GM18909 (cell line): ENCODE data around the gene KLHL4.
"Not testable (repeated sequence)": the region's sequence is repeated elsewhere in the genome, so short reads cannot be mapped to it uniquely, and the experiment has no call there.

ENCODE experiments used
- ATAC-seq: cut with Tn5 transposase; IDR thresholded peaks from one replicate; pipeline ENCODE4 v1.9.1; 2021; ENCODE audit warnings: mild to moderate bottlenecking; ENCODE audit not compliant: unreplicated experiment, poor library complexity

Gene KLHL4, protein sequence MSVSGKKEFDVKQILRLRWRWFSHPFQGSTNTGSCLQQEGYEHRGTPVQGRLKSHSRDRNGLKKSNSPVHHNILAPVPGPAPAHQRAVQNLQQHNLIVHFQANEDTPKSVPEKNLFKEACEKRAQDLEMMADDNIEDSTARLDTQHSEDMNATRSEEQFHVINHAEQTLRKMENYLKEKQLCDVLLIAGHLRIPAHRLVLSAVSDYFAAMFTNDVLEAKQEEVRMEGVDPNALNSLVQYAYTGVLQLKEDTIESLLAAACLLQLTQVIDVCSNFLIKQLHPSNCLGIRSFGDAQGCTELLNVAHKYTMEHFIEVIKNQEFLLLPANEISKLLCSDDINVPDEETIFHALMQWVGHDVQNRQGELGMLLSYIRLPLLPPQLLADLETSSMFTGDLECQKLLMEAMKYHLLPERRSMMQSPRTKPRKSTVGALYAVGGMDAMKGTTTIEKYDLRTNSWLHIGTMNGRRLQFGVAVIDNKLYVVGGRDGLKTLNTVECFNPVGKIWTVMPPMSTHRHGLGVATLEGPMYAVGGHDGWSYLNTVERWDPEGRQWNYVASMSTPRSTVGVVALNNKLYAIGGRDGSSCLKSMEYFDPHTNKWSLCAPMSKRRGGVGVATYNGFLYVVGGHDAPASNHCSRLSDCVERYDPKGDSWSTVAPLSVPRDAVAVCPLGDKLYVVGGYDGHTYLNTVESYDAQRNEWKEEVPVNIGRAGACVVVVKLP

DNA sequence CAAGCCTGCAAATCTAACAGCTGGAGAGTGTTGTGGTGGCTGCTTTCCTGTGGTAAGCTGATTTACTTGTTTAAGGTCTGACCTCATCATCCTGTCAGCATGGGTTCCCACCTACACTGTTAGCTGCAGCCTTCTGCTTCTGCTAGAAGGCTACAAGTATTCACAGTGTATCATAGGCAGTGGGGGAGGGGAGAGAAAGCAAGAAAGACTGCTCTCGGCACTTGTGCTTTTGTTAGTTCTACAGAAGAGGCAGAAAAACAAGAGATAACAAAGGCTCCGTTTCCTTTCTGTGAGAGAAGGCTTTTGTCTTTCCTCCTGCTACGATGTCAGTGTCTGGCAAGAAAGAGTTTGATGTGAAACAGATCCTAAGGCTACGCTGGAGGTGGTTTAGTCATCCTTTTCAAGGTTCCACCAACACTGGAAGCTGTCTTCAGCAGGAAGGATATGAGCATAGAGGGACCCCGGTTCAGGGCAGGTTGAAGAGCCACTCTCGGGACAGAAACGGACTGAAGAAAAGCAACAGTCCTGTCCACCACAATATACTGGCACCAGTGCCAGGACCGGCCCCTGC, at the start of gene KLHL4:
KLHL4 (plus strand) TSS at position 232 of the 571 bp plus-strand sequence; CDS start at position 324, 92 bp downstream.
- ATAC-seq = no peak

DNA sequence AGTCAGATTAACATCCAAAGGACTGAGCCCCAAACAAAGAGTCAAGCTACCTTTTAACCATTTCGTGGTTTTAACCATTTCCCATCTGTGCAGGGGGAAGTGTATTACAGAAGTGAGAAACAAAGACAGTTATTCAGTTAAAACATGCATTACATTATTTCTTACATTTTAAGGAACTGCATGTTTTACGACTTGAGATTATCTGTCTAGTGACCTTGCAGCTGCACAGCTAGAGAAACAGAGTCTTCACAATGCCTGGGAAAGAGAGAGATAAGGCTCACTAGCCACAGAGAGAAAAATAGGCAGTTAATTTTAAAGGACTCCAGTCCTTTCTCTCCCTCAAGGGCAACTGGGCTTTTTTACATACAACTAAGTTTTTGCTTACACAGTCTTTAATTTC, 48.7 kb upstream of the KLHL4 start:
- no peak for ATAC-seq

DNA sequence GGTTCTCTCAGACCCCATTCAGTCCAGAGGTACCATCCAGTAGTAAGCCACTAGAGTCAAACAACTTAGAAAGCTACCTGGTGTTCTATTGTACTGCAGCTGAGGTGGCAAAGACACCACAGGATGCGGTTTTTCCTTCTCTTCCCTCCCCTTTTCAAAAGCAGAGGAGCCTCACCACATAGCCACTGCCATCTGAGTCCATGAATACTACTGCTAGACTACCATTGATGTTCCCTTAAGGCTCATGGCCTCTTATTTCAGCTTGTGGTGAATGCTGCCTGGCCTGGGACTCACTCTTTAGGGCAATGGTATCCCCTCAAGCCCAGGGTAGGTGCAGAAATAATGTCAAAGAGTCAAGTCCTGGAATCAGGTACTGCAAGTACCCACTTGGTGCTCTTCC, 41.8 kb upstream of the KLHL4 start:
- no peak for ATAC-seq

DNA sequence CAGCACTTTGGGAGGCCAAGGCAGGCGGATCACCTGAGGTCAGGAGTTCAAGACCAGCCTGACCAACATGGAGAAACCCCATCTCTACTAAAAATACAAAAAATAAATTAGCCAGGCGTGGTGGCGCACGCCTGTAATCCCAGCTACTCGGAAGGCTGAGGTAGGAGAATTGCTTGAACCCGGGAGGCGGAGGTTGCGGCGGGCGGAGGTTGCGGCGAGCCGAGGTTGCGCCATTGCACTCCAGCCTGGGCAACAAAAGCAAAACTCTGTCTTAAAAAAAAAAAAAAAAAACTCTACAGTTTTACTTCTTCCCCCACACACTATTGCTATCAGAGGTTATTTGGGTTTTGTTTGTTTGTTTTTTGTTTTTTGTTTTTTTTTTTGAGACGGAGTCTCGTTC, 38.9 kb upstream of the KLHL4 start:
- not testable (repeated sequence) for ATAC-seq

DNA sequence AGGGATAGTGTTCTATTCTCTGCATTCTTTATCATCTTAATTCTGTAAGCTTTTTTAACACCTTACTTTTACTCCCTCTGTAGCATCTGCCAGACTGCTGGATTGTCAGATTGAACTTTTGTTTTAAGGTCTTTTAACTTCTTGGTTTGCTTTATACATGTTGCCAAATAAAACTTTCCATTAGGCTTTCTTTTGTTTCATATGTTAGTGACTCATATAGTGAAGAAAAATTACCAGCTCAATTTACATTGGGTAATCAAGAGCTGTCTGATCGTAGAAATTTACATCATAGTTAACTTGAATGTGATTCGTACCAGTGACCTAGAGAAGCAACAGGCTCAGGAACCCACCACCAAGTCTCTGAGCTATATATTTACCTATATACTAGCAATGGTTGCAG, 28.5 kb upstream of the KLHL4 start:
- no peak for ATAC-seq

DNA sequence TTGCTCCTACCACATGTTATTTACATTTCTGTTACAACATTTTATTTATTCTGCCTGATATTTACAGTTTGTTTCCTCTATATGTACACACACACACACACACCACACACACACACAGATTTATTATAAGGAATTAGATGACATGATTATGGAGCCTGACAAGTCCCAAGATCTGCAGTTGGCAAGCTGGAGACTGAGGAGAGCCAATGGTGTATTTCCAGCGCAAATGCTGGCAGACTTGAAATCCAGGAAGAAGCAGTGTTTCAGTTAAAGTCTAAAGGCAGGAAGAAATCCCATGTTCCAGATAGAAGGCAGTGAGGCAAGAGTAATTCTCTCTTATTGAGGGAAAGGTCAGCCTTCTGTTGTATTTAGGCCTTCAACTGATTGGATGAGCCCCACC, 1.8 kb upstream of the KLHL4 start:
- no peak for ATAC-seq

DNA sequence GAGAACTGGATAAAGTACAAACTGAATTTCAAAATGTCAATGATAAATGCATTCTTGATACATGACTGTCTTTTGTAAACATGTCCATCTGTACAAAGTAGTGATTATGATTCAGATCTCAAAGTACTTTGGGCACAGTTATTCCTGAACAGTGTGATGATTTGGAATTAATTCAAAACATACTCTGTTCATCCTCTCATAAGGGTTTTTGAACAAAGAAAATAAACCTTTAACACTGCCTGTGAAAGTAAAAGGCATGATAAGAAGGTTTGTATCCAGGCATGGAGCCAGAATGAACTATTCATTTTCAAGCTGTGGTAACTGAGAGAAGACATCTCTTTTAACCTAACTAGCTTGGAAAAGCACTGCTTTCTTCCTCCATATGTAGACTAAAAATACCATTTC, 883 bp upstream of the KLHL4 start:
- no peak for ATAC-seq

DNA sequence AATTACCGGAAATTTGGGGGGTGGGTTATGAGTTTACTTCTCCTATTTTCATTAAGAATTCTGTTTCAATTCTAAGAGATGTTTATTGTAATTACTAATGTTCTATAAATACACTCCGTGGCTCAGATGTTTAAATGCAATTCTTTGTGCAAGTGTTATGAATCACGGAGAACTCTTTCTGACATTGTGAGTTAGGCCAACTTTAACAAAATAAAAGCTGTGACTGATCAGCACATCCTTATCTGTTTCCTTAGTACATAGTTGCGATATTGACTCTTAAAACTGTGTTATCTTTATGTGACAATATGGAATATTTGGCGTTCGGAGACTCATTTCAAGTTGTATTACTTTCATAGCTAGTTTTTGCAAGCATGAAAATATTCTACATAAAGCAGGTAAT, 902 bp downstream of the KLHL4 start:
- no peak for ATAC-seq

DNA sequence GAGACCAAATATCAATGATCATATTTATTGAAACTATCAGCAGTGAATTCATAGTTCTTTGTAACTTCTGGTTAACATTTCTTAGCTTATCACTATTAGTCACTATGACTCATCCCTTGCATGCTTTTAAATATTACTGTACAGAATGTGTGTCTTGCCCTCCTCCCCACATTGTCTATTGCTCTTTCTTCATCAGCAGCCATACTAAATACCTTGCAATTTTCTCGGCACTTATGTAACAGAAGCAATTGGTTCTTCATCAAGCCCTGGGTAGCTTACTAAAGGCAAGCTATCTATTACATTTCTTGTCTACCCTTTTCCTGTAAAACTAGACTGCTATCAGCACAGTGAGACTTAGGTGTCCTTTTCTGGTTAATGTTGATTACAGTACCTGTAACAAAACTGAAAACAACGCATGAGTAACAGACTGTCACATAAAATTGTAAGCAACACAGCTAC, 8.2 kb downstream of the KLHL4 start:
- ATAC-seq = no peak

DNA sequence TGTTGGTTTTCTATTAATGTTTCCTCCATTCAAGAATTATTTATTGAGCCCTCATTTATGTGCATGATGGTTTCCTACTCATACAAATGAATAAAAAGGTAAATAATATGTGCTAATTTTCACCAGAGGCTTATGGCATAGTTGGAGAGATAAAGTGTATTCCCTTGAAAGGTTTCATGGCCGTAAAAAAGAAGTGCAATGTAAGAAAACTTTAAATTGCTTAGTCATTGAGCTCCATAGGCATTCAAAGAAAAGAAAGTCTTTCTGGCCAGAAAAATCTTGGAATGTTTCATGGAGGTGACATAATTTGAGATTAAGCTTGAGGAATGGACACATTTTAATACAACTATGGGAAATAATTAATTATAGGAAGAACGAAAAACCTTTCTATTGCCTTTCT, 8.7 kb downstream of the KLHL4 start:
- ATAC-seq = no peak

DNA sequence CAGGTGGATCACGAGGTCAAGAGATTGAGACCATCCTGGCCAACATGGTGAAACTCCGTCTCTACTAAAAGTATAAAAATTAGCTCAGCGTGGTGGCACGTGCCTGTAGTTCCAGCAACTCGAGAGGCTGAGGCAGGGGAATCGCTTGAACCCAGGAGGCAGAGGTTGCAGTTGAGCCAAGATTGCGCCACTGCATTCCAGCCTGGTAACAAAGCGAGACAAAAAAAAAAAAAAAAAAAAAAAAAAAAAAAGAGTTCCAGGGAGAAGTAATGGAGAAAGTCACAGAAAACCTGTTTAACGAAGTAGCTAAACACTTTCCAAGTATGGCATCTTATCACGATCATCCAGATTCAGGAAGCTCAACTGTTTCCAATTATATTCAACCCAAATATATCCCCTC, 10.9 kb downstream of the KLHL4 start:
- ATAC-seq = no peak

DNA sequence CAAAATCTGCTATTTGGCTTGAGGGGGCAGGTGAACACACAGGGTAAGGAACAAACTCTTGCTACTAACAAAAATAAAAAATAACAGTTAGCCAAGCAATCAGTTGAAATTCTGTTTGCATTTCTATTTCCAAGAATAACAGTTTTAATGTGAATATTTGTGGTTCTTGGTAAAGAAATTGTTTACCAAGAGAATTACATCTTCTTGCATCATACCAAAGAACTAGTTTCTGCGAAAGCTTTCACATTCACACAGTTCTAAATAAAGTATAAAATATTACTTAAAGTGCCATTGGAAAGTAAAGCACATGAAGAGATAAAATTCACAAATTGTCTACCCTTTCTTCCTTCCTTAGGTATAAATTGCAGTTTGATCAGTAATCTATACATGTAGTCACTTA, 54.4 kb downstream of the KLHL4 start:
- no peak for ATAC-seq

DNA sequence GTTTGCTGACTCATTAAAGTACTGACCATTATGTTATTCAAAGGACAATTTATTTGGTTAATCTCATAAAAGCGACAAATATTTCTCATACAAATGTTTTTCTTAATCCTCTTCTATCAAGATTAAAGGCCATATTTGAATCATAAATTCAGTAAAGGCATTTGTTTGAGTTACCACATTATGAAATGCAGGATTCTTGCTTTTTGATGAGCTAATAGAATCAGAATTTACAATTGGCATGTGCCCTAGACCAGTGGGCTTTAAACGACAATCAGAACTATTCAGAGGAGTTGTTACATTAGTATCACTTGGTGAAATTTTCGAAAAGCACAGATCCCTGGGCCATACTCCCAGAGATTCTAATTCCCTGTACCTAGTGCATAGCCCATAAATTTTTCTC, 55.3 kb downstream of the KLHL4 start:
- ATAC-seq = no peak

DNA sequence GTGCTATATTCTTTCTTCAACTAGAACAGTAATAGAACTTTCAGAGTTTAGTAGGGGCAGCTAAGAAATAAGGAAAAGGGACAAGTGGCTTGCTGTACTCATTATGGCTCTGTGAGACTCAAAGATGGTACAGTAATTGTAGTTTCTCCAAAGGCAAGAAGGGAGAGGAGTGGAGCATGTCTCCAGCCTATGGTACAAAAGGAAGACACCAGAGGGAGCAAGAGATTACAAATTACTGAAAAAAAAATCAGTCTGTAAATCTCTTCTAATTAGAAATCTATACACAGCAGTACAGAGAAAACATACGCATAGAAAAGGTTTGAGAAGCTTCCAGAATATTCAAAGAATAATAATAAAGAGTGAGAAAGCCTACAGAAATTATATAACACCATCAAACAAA, 61.4 kb downstream of the KLHL4 start:
- ATAC-seq = no peak

DNA sequence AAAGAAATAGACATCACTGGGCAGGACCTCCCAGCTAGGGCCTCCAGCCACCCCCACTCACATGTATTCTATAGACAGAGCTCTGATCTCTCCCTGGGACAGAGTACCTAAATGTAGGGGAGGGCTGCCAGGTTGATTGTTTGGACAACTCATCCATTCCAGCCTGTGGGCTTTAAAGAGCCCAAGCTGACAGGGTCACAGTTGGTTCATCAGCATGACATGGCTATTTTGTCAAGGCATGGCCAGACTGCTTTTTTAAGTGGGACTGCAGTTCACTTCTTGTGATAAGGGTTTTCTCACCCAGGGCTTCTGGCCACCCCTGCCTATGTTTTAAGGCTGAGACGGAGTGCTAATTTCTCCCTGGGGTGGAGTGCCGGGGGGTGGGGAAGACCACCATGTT, 63.3 kb downstream of the KLHL4 start:
- ATAC-seq = no peak

DNA sequence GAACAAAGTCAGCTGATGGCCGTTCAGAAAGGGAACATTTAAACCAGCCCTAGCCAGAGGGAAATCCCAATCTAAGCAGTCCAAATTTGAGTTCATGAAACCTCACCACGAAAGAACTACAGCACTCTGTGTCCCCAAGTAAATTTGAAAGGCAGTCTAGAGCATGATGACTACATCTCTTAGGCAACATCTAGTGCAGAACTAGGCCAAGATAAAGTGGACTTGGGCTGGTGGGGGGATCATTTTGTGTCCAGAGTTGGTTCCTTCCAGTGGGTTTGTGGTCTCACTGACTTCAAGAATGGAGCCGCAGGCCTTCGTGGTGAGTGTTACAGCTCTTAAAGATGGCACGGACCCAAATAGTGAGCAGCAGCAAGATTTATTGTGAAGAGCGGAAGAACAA, 64.9 kb downstream of the KLHL4 start:
- no peak for ATAC-seq

DNA sequence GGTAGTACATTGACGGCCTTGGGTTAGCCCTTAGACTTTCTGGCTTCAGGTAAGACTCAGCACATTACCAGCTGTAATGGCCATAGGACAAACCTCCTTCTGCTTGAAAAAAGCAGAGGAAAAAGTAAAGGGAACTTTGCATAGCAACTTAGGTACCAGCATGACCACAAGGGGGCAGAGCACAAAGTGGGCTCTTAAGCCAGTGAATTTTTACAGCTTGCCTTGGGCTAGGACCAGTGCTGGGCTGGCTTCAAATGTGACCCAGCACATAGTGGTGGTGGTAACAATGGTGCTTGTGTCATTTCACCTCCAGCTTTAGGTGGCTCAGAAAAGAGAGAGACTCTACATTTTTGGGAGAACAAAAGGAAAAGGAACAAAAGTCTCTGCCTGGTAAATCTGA, 66.1 kb downstream of the KLHL4 start:
- no peak for ATAC-seq

DNA sequence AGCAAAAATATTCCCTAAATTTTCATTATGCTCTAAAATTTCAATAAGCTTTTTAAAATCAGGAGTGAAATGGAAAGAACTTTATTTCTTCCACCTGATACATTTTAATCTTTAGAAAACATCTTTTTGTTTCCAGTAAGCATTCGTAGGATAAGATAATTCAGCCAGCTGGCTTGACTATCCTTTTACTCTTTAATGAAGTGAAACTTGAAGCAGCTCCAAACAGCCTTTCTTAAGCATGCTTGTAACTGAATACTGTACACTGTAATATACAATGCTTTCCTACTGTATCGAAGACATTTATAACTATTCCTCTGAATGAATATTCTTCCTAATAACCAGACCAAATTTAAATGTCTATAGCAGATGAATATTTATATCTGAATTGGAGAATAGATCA, 98.8 kb downstream of the KLHL4 start:
- ATAC-seq = no peak

DNA sequence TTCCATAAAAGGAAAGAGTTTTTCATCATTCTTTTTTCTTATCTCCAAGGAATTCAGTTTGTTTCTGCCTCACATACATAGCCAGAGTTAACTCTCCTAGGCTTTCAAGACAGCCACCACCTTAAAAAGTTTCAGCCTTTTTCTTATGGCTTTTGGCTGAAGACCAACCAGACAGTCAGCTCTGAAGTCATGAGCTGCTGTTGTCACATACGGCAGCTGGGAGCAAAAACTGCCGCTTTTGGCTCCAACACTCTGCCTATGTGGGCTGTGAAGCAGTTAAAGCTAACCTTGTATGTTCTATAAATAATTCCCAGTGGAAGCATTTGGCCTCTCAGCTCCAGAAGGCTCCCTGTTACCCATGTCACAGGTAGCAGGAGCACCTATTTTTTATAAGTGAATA, 104.1 kb downstream of the KLHL4 start:
- no peak for ATAC-seq

DNA sequence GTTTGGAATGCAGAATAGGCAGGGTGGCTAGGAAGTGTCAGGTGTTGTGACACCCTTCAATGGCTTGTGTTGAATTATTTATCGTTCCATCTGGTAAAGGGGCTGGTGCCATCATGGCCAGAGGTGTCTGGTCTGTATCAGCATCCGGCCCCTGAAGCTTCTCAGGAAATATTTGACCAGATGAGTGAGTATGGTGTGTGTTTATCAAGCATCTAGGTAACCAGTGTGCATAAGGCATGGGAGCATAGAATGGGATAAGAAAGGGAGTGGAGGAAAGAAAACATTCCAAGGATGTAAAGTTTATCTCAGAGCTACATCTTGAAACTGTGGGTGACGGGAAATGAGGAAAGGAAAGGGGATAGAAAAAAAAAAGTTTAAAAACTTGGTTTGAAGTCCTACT, 109.4 kb downstream of the KLHL4 start:
- no peak for ATAC-seq

DNA sequence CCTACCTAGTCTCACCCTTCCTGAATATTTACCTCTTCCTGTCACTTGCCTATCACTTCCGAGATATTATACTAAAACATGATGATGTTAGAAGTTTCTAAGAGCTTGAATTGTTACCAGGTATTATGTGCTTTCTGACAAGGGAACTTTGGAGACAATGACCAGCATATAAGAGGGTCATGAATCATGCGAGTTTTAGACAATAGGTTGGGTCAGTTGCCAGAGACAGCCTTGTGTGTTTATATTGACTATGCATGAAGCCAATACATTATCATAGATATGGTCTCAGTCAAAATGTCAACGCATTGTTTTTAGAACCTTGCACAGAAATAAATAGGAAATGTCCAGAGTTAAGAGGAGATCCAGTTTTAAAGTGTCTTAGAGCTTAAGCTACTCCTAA, 116.8 kb downstream of the KLHL4 start:
- no peak for ATAC-seq
